T-helper 9 cell (primary cell): ENCODE results near the gene TSPAN9.

Experiments
- DNase-seq: peaks from one replicate; pipeline ENCODE4 v3.0.0-alpha.2; 2020
- total RNA-seq, 2 donors: gene quantifications; one replicate each; lab custom pipeline; 2026; lab: John Stamatoyannopoulos, UW

TSPAN9 gene, protein sequence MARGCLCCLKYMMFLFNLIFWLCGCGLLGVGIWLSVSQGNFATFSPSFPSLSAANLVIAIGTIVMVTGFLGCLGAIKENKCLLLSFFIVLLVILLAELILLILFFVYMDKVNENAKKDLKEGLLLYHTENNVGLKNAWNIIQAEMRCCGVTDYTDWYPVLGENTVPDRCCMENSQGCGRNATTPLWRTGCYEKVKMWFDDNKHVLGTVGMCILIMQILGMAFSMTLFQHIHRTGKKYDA
- 0.48 to 3.4 reads per million in 2 donors for total RNA-seq

- DNase-seq: peak; percentile 65
Measured at GRCh38 chr12:3076730-3077571, at the start of gene TSPAN9. Gene TSPAN9, plus strand, starts transcription at chr12:3077379. Its CDS starts 123,815 bp downstream, at chr12:3201194.

- DNase-seq: no peak
Measured at GRCh38 chr12:3028108-3028507, 49.1 kb upstream of the TSPAN9 start.

GRCh38 chr12:3030821-3031429, 46.3 kb upstream of the TSPAN9 start:
- DNase-seq: no peak

DNA sequence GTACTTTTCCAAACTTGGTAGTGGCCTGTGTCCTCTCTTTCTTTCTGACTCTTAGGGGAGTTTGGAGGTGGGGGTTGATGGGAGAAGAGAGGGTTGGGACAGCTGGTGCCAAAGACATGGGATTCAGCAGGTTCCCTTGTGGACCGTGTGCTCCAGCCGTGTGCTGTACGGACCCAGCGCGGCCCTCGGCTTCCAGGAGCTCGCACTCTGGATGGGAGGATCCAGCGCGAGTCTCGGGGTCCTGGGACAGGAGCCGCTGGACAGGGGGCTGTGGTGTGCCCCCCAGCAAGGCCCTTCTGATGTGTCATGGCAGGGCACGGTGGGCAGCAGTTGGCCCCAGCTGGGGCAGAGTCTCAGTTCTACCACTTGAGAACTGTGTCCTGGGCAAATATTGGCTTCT, 45.0 kb upstream of the TSPAN9 start:
- DNase-seq: no peak

- no peak for DNase-seq
Measured at GRCh38 chr12:3032770-3033538, 44.2 kb upstream of the TSPAN9 start.

DNA sequence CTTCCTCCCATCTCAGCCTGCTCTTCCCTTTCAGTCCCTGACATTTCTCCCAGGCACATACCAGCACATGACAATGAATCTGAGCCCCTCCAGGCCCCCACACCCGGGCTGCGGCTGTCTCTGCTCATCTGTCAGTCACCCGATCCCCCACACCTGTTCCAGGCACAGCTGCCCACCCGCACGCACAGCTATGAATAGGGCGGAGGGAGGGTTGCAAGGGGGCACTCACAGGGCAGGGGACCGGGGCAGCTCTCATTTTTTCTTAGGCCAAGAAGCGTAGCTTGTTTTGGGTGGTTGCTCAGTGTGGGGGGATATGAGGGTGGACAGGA, 43.7 kb upstream of the TSPAN9 start:
- DNase-seq: no peak

- DNase-seq: no peak
Measured at GRCh38 chr12:3034067-3034750, 43.0 kb upstream of the TSPAN9 start.

DNA sequence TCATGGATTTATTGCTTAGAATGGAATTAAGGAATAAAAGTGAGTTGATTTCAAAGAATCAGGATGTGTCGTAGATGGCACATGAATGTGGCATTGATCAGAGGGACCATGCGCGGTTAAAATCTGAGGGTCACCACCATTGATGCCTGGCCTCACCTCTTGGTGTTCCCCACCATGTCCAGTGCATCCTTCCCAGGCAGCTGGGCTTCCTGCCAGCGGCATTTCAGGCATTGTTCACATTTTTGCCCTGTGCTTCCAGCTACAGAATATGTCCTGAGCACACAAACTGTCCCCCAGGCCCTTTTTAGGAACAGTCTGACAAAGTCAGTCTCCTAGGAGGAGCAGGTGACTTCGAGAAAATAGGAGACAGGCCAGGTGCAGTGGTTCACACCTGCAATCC, 42.0 kb upstream of the TSPAN9 start:
- DNase-seq: no peak

GRCh38 chr12:3035815-3036702, 41.1 kb upstream of the TSPAN9 start:
- DNase-seq: no peak

- DNase-seq: no peak
Measured at GRCh38 chr12:3036901-3037600, 40.1 kb upstream of the TSPAN9 start.

GRCh38 chr12:3038166-3038565, 39.0 kb upstream of the TSPAN9 start:
- DNase-seq: no peak

DNA sequence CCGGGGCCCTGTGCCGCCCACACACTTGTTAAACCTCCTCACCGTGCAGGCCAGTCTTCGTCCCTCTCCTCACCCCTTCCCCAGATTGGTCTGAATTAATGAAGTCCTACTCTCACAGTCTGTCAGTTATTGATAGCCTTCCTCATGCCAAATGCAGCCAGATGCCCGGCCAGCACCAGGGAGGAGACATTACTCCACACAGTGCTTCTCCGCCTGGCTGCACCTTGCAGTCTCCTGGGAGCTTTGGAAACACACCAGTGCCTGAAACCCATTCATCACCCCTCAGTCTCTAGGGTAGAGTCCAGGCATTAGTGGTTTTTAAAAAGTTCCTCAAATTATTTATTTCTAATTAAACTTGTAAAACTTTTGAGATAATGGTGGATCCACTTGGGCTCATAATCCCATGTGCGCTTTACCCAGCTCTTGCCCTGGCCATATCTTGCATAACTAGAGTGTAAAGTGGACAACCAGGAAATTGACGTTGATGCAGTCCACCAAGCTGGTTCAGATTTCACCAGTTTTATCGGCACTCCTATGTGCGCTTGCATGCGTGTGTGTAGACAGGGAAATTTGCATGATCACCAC, 38.2 kb upstream of the TSPAN9 start:
- no peak for DNase-seq

GRCh38 chr12:3040026-3040656, 37.0 kb upstream of the TSPAN9 start:
- no peak for DNase-seq

DNA sequence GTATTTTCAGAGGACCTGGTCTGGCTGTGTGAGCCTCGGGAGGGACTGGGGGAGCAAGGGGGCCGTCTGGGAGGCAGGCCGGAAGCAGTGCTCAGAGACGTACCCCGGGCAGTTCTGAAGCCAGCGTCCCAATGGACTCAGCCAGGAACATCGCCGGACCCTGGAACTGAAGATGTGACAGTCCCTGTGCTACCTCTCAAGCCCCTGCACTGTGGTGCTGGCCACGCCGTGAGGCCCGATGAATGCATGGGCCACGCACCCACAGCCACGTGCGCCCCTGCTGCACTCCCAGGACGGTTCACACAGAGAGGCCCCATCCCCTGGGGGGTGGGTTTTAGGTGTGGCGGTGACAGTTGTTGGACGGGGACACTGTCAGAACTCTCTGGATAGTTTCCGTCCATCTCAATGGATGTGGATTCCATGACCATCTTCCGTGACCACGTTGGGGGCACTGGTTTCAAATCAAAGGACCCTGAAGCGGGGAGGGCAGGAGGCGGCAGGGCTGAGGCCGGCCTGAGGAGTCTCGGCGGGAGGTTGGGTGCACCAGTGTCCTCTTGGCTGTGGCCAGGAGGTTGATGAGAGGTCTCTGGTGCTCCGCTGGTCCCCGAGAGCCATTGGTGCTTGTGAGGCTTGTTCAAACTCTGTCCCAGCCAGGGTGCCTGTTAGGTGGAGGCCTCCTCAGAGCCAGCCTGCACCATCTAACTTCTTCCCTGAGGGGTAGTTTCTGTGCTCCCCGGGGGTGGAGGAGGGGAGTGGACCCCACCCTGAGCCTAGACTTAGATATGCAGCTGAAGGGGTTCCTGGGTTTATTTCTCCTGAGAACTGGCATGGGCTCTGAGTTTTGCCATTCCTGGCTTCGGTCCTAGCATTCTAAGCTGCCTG, 36.3 kb upstream of the TSPAN9 start:
- DNase-seq: no peak

- DNase-seq: peak; percentile 7
Measured at GRCh38 chr12:3041558-3042164, 35.5 kb upstream of the TSPAN9 start.

DNA sequence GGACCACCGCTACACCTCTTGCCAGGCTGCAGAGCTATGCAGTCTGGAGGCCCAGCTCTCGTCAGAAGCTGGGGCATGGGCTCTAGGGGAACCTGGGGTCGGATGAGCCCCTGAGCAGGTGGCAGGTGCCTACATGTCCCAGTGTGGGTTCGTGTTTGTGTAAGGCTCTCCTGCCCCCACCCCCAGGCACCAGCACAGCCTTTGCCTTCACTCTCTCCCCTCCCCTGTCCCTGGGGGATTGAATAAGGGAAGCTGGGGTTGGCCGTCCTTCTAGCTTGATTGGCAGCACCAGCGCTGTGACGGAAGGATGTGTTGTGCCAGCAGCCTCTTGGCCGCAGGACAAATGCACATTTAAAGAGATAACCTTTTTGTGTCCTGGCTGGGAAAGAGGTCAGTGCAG, 34.8 kb upstream of the TSPAN9 start:
- no peak for DNase-seq

DNA sequence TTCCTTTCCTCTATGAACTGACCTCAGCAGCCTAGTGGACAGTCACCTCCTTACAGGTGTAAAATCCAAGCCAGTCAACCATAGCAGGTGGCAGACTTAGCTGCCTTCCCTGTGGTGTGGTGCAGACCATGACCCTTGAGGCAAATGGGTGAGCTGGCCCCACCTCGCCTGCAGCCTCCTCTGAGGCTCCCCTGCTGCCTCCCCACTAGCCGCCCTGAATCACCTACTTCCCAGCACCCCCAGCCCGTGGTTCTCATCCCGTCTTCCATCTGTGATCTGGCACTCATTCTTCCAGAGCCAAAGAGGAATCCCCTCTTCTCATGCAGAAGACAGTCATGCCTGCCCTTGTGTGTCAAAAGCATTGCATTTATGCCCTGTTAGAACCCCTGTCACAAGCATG, 34.4 kb upstream of the TSPAN9 start:
- no peak for DNase-seq

GRCh38 chr12:3043406-3043805, 33.8 kb upstream of the TSPAN9 start:
- DNase-seq: no peak
